HG03103 (cell line): ENCODE results near the gene PGBD2.
"Not testable (repeated sequence)": the region's sequence is repeated elsewhere in the genome, so short reads cannot be mapped to it uniquely, and the experiment has no call there.

Experiments used
- ATAC-seq: cut with Tn5 transposase; IDR thresholded peaks from one replicate; pipeline ENCODE4 v1.9.1; 2021; ENCODE audit warnings: low read depth; ENCODE audit not compliant: unreplicated experiment

Gene PGBD2

DNA sequence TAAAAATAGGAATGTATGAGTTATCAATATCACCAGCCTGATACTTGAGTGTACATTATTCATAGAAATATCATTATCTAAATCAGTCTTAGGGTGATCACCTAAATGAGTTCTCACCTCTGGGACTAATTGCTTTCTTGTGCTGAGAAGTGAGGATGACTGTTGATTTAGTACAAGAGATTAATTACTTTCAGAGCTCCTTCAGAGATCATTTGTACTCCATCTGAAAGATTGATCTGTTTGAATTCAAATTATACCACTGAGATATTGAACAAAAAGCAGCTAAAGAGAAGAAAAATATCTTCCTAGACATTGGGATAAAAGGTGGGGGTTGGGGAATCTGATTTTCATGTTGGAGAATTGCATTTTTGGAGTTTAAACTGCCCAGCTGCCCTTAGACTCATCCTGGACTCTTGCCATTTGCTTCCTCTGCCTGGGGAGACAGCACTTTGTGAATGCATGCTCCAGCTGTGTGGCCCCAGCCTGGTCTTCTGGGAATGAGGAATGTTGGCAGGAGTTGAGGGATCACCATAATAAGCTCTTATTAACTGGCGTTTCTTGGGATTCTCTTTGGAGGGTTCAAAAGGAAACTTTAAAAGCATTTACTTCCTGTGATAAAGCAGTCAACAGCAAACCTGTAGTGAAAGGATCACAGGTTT, 19.7 kb upstream of the PGBD2 start:
- ATAC-seq = no peak

DNA sequence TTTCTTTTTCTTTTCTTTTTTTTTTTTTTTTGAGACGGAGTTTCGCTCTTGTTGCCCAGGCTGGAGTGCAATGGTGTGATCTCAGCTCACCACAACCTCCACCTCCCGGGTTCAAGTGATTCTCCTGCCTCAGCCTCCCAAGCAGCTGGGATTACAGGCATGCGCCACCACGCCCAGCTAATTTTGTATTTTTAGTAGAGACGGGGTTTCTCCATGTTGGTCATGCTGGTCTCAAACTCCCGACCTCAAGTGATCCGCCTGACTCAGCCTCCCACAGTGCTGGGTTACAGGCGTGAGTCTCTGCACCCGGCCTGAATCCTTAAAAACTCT, 16.2 kb upstream of the PGBD2 start:
- not testable (repeated sequence) for ATAC-seq

DNA sequence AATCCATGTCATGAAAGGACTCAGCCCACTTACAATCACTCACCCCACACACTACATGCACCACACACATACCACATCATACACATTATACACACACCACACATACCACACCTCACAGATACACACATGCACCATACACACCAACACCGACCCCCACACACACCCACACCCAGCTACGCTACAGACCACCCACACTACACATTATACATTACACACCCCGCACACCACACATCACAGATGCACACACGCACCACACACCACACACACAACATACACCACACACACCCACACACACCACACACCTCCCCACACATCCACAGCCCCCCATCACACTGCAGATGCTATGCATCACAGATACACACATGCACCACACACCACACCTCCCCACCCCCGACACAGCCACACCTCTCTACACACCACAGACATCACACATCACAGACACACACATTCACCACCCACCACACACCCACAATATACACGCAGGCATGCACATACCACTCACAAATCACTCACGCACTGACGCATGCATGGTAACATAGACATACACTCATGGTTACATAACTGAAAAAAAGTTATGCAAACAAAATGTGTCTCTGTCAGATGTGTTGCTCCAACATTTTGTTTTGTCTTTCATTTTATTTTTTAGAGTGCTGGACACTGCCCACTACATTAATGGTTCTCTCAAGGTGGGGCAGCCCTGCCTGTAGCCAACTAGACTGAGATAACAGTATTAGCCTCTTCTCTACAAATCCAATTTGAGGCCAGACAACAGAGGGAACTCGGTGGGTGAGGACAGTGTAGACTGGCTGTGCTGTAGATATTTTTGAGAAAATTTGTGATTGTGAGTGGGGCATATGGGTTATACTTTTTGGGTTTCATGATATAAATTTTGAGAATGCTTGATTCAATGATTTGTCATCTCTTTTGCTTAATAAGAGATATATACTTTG, 15.2 kb upstream of the PGBD2 start:
- no peak for ATAC-seq

DNA sequence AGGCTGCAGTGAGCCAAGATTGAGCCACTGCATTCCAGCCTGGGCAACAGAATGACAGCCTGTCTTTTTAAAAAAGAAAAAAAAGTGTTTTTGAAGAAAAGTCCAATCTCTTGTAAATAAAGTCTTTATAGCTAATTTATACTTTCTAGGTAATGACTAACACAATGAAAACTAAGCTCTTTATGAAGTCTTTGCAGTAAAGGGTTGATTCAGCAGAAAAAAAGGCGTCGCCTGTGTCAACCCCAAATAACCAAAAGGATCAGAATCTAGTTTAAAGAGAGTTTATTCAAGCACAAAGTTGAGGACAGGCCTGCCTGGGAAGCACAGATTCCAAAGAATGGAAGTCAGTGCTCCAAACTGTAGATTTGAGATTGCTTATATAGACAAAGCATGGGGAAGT, 14.3 kb upstream of the PGBD2 start:
- no peak for ATAC-seq

DNA sequence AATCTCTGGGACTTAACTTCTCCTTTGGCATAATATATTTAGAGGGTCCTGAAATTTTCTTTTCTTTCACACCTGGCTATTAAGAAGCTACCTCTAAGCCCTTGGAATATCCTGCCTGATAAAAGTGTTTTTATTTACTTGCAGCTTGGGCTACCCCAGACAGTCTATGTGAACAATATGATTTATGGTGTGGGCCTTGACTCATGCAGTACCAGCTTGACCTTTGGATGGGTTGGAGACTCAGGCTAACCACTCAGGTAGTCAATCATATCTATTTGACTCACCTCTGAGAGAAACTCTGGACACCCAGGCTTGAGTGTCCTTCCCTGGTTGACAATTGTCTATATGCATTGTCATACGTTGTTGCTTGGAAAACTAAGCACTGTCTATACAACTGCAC, 13.4 kb upstream of the PGBD2 start:
- ATAC-seq = no peak

DNA sequence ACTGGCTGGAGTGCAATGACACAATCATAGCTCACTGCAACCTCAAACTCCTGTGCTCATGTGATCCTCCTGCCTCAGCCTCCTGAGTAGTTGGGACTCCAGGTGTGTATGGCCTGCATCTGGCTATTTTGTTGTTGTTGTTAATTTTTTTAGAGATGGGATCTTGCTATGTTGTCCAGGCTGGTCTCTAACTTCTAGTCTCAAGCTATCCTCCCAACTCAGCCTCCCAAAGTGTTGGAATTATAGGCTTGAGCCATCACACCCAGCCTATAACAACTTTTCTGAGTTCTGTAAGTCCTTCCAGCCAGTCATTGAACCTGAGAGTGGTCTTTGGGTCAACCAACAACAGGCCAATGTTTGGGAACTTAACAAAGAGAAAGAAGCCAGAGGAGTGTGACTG, 11.2 kb upstream of the PGBD2 start:
- ATAC-seq = no peak

DNA sequence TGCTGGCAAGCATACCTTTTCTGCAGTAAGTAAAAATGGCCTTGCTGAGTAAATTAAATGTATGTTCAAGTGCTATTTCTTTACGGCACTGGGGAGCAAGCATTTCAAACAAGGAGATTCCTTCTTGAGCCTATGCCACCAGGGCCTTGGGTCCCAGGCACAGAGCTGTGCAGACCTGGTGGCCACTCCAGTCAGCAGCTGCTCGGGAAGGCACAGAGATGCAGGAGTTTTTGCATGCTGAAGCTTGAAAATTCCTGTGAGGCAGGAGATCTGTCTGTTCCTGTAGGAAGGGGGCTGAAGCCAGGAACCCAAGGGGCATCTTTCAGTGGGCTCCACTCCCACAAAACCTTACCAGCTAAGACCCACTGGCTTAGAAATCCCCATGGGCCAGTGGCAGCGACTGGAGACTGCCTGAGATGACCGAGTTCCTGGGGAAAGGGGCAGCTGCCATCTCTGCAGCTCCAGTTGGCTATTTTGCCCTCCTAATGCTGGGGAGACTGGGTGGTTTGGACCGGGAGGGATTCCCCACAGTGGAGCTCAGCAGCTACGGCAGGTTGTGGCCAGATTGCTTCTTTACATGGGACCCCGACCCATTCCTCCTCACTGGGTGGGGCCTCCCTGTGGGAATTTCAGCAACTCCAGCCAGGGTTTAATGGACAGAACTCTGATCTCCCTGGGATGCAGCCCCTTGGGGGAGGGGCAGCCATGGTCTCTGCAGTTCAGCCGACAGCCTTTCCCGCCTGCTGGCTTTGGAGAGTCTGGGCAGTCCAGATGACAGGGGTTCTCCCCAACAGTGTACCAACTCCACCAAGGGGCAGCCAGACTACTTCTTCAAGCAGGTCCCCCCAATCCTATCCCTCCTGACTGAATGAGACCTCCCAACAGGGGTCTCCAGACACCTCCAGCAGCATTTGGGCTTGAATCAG, 8.4 kb upstream of the PGBD2 start:
- ATAC-seq = no peak

DNA sequence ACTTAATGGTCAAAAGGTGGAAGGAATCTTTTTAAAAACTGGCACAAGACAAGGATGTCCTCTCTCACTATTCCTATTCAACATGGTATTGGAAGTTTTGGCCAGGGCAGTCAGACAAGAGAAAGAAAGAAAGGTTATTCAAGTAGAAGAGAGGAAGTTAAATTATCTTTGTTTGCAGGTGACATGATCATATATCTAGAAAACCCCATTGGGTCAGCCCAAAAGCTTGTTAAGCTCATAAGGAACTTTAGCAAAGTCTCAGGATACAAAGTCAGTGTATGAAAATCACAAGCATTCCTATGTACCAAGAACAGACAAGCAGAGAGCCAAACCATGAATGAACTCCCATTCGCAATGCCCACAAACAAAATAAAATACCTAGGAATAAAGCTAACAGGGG, 5.4 kb upstream of the PGBD2 start:
- ATAC-seq = no peak

DNA sequence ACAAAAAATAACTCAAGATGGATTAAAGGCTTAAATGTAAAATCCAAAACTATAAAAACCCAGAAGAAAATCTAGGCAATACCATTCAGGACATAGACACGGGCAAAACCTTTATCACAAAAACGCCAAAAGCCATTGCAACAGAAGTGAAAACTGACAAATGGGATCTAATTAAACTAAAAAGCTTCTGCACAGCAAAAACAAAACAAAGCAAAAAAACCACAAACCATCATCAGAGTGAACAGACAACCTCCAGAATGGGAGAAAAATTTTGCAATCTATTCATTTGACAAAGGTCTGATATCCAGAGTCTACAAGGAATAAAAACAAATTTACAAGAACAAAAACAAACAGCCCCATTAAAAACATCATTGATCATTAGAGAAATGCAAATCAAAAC, 4.5 kb upstream of the PGBD2 start:
- ATAC-seq = no peak

DNA sequence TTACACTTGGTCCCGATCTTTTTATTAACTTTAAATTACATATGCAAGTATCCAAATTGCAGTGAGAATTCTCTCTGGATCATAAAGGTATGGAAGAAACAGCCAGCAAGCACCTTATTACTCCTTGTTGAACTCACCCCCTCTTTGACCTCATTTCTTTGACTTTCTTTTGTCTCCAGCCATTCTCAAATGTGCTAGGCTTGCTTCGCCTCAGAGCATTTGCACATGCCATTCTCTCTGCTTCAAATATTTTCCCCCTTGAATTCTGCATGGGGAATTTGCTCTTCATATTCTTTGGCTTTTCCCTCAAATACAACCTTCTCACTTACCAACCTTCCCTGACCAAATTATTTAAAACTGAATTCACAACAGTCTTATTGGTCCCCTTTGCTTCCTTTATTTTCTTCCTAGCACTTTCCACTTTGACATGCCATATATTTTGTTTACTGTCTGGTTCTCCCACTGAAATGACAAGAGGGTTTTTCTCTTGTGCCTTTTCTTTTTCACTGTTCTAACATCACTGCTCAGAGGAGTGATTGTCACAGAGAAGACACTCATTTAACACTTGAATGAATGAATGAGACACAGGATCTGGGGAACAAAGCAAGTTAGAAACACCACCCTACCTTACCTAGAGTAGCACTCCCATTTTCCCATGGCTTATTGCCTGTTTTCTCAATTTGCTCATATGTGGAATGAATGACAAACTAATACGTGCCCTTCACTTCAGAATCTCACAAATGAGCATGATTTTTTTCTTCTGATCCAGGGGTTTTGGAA, 1.4 kb upstream of the PGBD2 start:
- no peak for ATAC-seq

DNA sequence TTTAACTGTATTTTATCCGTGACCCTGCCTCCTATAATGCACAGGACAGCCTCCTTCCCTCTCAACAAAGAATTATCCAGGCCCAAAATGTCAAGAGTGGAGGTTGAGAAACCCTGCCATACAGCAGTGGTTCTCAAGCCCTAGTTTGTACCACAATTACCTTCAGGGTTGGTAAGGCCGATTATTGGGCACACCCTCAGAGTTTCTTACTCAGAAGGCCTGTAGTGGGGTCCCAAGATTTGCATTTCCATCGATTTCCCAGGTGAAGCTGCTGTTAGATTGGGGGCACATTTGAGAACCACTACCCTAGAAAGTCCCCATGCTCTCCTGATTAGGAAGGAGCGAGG, 400 bp upstream of the PGBD2 start:
- no peak for ATAC-seq

DNA sequence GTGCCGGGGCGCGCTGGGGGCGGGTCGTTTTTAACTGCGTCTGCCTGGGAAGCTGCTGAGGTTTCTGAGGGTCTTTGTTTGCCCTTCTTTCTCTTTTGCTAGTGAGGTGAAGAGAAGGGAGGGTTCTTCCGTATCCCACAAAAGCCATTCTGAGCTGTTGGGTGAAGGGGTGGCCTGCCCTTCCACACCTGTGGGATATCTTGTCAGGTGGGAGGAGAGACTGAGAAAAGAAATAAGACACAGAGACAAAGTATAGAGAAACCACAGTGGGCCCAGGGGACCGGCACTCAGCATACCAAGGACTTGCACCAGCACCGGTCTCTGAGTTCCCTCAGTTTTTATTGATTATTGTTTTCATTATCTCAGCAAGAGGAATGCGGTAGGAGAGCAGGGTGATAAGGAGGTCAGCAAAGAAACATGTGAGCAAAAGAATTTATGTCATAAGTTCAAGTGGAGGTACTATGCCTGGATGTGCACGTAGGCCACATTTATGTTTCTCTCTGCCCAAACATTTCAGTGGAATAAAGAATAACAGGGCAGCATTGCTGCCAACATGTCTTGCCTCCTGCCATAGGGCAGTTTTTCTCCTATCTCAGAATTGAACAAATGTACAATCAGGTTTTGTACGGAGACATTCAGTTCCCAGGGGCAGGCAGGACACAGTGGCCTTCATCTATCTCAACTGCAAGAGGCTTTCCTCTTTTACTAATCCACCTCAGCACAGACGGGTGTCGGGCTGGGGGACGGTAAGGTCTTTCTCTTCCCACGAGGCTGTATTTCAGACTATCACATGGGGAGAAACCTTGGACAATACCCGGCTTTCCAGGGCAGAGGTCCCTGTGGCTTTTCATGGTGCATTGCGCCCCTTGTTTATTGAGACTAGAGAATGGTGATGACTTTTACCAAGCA, 972 bp downstream of the PGBD2 start:
- ATAC-seq = peak; percentile 11

DNA sequence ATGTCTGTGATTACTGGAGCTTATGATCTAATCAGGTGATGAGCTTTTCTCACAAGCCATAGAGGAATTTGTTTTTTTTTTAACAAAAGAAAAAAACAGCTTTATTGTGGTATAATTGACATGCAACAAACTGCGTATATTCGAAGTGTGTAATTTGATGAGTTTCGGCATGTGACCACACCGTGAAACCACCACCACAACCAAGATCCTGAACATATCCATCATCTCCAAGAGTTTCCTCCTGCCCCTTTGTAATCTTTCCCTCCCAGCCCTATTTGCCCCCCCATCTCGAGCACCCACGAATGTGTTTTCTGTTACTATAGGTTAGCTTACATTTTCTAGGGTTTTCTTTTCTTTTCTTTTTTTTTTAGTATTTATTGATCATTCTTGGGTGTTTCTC, 4.7 kb downstream of the PGBD2 start:
- ATAC-seq = no peak

DNA sequence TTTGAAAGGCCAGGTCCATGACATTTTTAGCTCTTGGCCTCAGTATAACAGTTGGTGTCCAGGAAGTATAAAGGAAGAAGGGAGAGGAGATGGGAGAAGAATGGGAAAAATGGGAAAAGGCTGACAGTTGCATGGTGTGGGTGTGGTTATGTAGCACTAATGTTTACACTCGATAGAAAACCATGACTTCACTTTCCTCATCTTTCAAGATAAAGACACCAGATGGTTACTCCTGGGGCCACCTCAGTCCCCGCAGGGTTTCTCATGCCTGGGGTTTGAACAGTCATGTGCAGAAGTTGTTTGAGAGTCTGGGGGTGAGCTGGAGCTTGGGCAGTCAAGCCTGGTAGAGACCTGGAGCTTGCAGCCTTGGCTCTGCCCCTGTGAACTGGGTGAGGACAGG, 7.9 kb downstream of the PGBD2 start:
- no peak for ATAC-seq

DNA sequence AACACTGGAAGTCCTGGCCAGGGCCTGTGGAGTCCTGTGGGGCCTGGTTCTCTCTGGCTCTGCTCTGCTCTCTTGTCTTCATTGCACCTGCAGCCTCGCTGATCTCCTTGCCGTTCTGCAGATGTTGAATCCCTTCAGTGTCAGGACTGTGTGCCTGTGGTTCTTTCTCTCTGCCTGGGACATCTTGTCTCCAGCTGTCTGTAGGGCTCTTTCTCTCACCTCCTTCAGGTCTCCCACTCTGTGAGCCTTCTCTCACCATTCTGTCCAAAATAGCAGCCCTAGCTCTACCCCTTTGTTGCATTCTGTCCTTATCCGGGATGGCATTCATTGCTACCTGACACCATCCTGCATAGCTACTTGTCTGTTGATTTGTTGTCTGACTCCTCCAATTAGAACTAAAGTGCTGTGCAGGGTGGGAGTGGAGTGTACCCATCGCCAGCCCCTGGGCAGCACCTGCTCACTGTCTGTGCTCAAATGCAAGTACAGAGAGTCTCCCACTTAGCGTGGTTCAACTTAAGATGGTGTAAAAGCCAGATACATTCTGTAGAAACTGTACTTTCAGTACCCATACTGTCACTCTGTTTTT, 8.9 kb downstream of the PGBD2 start:
- no peak for ATAC-seq

DNA sequence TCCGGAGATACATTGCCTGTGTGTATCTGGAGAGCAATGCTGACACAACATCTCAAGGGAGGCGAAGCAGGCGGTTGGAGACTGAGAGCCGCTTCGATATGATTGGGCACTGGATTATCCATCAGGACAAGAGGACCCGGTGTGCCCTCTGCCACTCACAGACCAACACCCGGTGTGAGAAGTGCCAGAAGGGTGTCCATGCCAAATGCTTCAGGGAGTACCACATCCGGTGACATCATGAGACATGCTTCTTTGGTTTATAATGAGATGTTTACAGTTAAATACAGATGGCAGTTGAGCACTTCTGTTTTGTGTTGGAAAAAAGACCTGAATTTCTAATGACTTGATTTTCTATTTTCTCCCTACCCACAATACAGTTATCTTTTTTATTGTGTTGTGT, 12.1 kb downstream of the PGBD2 start:
- no peak for ATAC-seq

DNA sequence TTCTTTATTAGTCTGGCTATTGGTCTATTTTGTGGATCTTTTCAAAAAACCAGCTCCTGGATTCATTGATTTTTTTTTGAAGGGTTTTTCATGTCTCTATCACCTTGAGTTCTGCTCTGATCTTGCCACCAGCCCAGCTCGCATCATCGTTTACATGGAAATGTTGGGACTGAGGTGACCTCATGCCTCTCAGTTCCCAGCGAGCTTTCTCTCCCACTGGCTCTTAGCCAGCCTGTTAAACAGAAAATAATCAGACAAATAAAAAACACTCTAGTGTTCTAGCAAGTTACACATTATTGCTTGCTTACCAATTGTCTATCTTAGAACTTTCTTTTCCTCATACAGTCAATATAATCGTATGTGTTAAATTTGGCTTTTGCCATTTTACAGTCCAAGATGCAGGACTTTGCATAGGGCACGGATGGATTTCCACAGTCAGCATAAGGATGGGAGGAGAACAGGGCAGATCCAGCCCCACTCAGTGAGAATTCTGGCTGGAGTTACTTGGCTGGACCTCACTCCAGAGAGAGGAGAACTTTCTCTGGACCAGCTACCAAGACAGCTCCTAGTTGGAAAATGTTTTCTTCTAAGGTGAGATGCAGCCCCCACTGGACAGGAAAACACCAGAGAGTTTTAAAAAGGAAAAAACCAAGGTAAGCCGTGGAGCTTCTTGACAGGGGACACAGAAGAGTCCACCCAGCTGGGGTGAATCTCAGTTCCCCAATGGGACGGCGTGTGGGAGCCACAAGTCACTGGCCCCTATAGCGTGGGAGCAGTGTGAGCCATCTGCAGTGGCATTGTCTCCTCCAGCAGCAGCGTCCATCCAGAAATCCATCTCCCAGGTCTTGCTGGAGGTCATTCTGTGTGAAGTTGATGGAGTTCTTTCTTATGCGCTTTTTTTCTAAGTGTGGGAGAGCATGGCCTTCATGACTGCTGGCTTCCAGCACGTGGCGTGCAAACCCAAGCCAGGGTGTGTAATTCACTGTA, 17.6 kb downstream of the PGBD2 start:
- ATAC-seq = no peak
